ENCODE measurements around the gene IFNGR2. TPM values are rescaled to one million over a fixed set of nuclear protein-coding genes. Genes with fewer than 3 reads are reported as not detected.

Gene IFNGR2
- total and polyA plus RNA-seq, 7 donors = 11.7 to 42.9 (median 24.7) TPM

DNA sequence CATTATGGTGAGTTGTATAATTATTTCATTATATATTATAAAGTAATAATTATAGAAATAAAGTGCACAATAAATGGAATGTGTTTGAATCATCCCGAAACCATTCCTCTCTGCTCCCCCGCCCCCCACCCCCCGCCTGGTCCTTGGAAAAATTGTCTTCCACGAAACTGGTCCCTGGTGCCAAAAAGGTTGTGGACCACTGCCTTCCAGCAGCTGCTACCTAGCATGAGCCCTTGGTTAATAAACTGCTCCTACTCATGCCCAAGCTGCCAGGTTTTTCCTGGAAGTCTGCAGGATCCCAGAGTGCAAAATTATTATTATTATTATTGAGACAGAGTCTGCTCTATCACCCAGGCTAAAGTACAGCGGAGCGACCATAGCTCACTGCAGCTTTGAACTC lies 6.8 kb upstream of the IFNGR2 start:
- Histone ChIP-seq H3K27ac (no peak overlapping the region), H3K9me3 (no peaks in the 10 kb centered on the region), H3K27me3 (ENCODE audit: insufficient read depth in 3 of 3, low read length in 2 of 3) (no peaks in the 10 kb centered on the region), H3K36me3 (ENCODE audit: insufficient read depth in 1 of 2, low read depth in 1 of 2) (no peaks in the 10 kb centered on the region), H3K4me1 (no peaks in the 10 kb centered on the region), H3K4me3 (no peak overlapping the region)
- no peak for TF ChIP-seq CTCF (IDR thresholded peaks at IDR 0.05)
- DNase-seq (no peak), ATAC-seq (no peak)
- intact Hi-C loops (cut with DNase I) = no loop called here
- WGBS, 3 donors = 73 to 81% (median 79%) methylated on average over 6 of the region's 6 CpGs

DNA sequence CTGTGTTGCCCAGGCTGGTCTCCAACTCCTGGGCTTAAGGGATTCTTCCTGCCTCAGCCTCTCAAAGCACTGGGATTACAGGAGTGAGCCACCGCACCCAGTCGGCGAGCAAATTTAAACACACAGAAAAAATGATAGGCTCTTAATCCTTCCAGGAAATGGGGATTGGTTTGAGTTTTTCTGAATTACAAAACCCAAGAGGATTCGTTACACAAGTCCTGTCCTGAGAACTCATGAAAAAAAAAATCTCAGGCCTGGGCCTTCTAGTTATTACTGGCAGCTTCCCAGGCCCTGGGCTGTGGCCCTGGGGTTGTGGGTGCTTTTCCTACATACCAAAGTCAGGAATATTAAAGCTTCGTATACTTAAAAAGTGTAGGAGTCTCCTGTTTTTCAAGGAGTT lies 6.3 kb upstream of the IFNGR2 start:
- intact Hi-C loops (cut with DNase I) = no loop called here
- Histone ChIP-seq H3K4me1 (no peaks in the 10 kb centered on the region), H3K27me3 (ENCODE audit: insufficient read depth in 3 of 3, low read length in 2 of 3) (no peaks in the 10 kb centered on the region), H3K27ac (no peak overlapping the region), H3K36me3 (ENCODE audit: insufficient read depth in 1 of 2, low read depth in 1 of 2) (no peaks in the 10 kb centered on the region), H3K4me3 (no peak overlapping the region), H3K9me3 (no peaks in the 10 kb centered on the region)
- no peak for DNase-seq
- no peak for TF ChIP-seq CTCF (IDR thresholded peaks at IDR 0.05)
- ATAC-seq = no peak
- 57 to 79% (median 61%) methylated on average over 5 of the region's 5 CpGs for WGBS, 3 donors

- Histone ChIP-seq H3K9me3 (no peaks in the 10 kb centered on the region), H3K36me3 (ENCODE audit: insufficient read depth in 1 of 2, low read depth in 1 of 2) (no peaks in the 10 kb centered on the region), H3K27me3 (ENCODE audit: insufficient read depth in 3 of 3, low read length in 2 of 3) (no peaks in the 10 kb centered on the region), H3K4me3 (no peak overlapping the region), H3K4me1 (no peaks in the 10 kb centered on the region), H3K27ac (no peak overlapping the region)
- ATAC-seq (no peak), DNase-seq (no peak)
- intact Hi-C loops (cut with DNase I) = no loop called here
- no peak for TF ChIP-seq CTCF (IDR thresholded peaks at IDR 0.05)
- 96 to 100% (median 96%) methylated on average over 3 of the region's 3 CpGs for WGBS, 3 donors
Observed at GRCh38 chr21:33397717-33398116, 5.5 kb upstream of the IFNGR2 start.

GRCh38 chr21:33398361-33398760 lies 4.9 kb upstream of the IFNGR2 start:
- 82 to 94% (median 84%) methylated on average over 5 of the region's 5 CpGs for WGBS, 3 donors
- intact Hi-C loops (cut with DNase I) = no loop called here
- ATAC-seq = no peak

More at GRCh38 chr21:33398361-33398760, 4.9 kb upstream of the IFNGR2 start:
- H3K27ac ChIP-seq = no peak overlapping the region
- no peaks in the 10 kb centered on the region for H3K36me3 ChIP-seq (ENCODE audit: insufficient read depth in 1 of 2, low read depth in 1 of 2)
- TF ChIP-seq CTCF (IDR thresholded peaks at IDR 0.05) = no peak
- DNase-seq = no peak
- H3K9me3 ChIP-seq = no peaks in the 10 kb centered on the region
- H3K27me3 ChIP-seq (ENCODE audit: insufficient read depth in 3 of 3, low read length in 2 of 3) = no peaks in the 10 kb centered on the region
- no peaks in the 10 kb centered on the region for H3K4me1 ChIP-seq
- H3K4me3 ChIP-seq = no peak overlapping the region

Measured in psoas muscle (tissue), 8 donors.